Type B pancreatic cell (in vitro differentiated cells): ENCODE results near the gene TEX14. TPM values are rescaled to one million over a fixed set of nuclear protein-coding genes. Genes with fewer than 3 reads are reported as not detected.
"Not testable (repeated sequence)": the region's sequence is repeated elsewhere in the genome, so short reads cannot be mapped to it uniquely, and the experiment has no call there.

Source experiments
- DNase-seq: peaks from one replicate; pipeline ENCODE4 v3.0.0; 2021; ENCODE audit warnings: mixed read lengths; ENCODE audit not compliant: unreplicated experiment; ENCODE audit errors: extremely low spot score
- H3K27ac Mint-ChIP-seq: 2 replicates; pipeline ENCODE4 v1.8.0; 2021; ENCODE audit warnings: mild to moderate bottlenecking, mixed read lengths
- H3K27me3 Mint-ChIP-seq: 2 replicates; pipeline ENCODE4 v1.8.0; 2021; ENCODE audit warnings: mixed read lengths
- H3K36me3 Mint-ChIP-seq: 2 replicates; pipeline ENCODE4 v1.8.0; 2021; ENCODE audit warnings: mixed read lengths
- H3K4me1 Mint-ChIP-seq: one replicate; pipeline ENCODE4 v1.8.0; 2021; ENCODE audit warnings: mixed read lengths; ENCODE audit not compliant: unreplicated experiment
- H3K4me3 Mint-ChIP-seq: 2 replicates; pipeline ENCODE4 v1.8.0; 2021; ENCODE audit warnings: mild to moderate bottlenecking, mixed read lengths
- H3K9me3 Mint-ChIP-seq: 2 replicates; pipeline ENCODE4 v1.8.0; 2021; ENCODE audit warnings: mixed read lengths
- CTCF ChIP-seq: fragments of 200-600 bp; sonication (generic); conservative IDR thresholded peaks from 2 replicates; pipeline ENCODE4 v1.5.0; 2021; ENCODE audit warnings: antibody characterized with exemption, mild to moderate bottlenecking
- total RNA-seq: library from RNA; stranded (reverse); gene quantifications from 2 replicates; pipeline ENCODE4 v1.2.1, GENCODE V29; 2021; ENCODE audit warnings: low replicate concordance

Gene TEX14
- total RNA-seq, 1 donor from 2014 or later, result 0.34 TPM

- Mint-ChIP-seq H3K27me3 (no peaks in the 10 kb centered on the region), H3K27ac (no peak overlapping the region), H3K36me3 (no peaks in the 10 kb centered on the region), H3K4me3 (no peak overlapping the region), H3K9me3 (no peaks in the 10 kb centered on the region), H3K4me1 (no peaks in the 10 kb centered on the region)
- DNase-seq, result no peak
- no peak for TF ChIP-seq CTCF
Observed at GRCh38 chr17:58564243-58564642, 127.6 kb downstream of the TEX14 start.

GRCh38 chr17:58560511-58560910 lies 131.3 kb downstream of the TEX14 start:
- Mint-ChIP-seq H3K27ac (no peak overlapping the region), H3K9me3 (no peaks in the 10 kb centered on the region), H3K4me3 (no peak overlapping the region), H3K36me3 (no peaks in the 10 kb centered on the region), H3K4me1 (no peaks in the 10 kb centered on the region), H3K27me3 (no peaks in the 10 kb centered on the region)
- TF ChIP-seq CTCF, result no peak
- no peak for DNase-seq

- H3K27ac Mint-ChIP-seq, result no peak overlapping the region
- DNase-seq, result no peak
- no peaks in the 10 kb centered on the region for H3K27me3 Mint-ChIP-seq
- no peak for TF ChIP-seq CTCF
- no peak overlapping the region for H3K4me3 Mint-ChIP-seq
- H3K9me3 Mint-ChIP-seq, result no peaks in the 10 kb centered on the region
- no peaks in the 10 kb centered on the region for H3K36me3 Mint-ChIP-seq
- no peaks in the 10 kb centered on the region for H3K4me1 Mint-ChIP-seq
Observed at GRCh38 chr17:58557981-58558380, 133.9 kb downstream of the TEX14 start.

GRCh38 chr17:58556833-58557250 lies 135.0 kb downstream of the TEX14 start:
- Mint-ChIP-seq H3K4me1 (no peaks in the 10 kb centered on the region), H3K27me3 (peaks cover 3% of the 10 kb centered on the region), H3K9me3 (no peaks in the 10 kb centered on the region), H3K4me3 (no peak overlapping the region), H3K27ac (no peak overlapping the region), H3K36me3 (no peaks in the 10 kb centered on the region)
- DNase-seq, result no peak
- TF ChIP-seq CTCF, result no peak

GRCh38 chr17:58555109-58555508 lies 136.7 kb downstream of the TEX14 start:
- H3K27me3 Mint-ChIP-seq, H3K36me3 Mint-ChIP-seq, DNase-seq, H3K27ac Mint-ChIP-seq, H3K4me3 Mint-ChIP-seq, H3K4me1 Mint-ChIP-seq, H3K9me3 Mint-ChIP-seq: not testable (repeated sequence)

- no peak overlapping the region for H3K4me3 Mint-ChIP-seq
- no peaks in the 10 kb centered on the region for H3K9me3 Mint-ChIP-seq
- no peak for DNase-seq
- H3K4me1 Mint-ChIP-seq, result no peaks in the 10 kb centered on the region
- no peak overlapping the region for H3K27ac Mint-ChIP-seq
- peaks cover 38% of the 10 kb centered on the region for H3K27me3 Mint-ChIP-seq
- no peaks in the 10 kb centered on the region for H3K36me3 Mint-ChIP-seq
- TF ChIP-seq CTCF, result peak; percentile 47
Observed at GRCh38 chr17:58541249-58541648, 150.6 kb downstream of the TEX14 start.
